CD14-positive monocyte (primary cell): Measurements from ENCODE around the gene C10orf143. TPM values are rescaled to one million over a fixed set of nuclear protein-coding genes. Genes with fewer than 3 reads are reported as not detected.

ENCODE experiments used
- DNase-seq, 3 donors: peaks; one replicate each; pipeline ENCODE4 v3.0.0-alpha.2; 2011 to 2022
- H2AFZ ChIP-seq: 2 replicates; pipeline ENCODE4 v1.6.0; 2012; ENCODE audit warnings: mild to moderate bottlenecking, low read depth, low read length, inconsistent platforms; ENCODE audit not compliant: insufficient read depth, poor library complexity, severe bottlenecking
- H3K27ac ChIP-seq, 2 donors: 1 replicate in 1 of 2; 2 replicates in 1 of 2; pipeline ENCODE4 v1.5.1; 2012 to 2013; ENCODE audit warnings: low read length in 2 of 2, control low read depth in 1 of 2, inconsistent platforms in 1 of 2, low read depth in 1 of 2, mild to moderate bottlenecking in 1 of 2
- H3K27me3 ChIP-seq, 2 donors: one replicate each; pipeline versions ENCODE4 v1.6.0 to v1.6.1; 2011 to 2013; ENCODE audit warnings: low read length in 2 of 2; ENCODE audit not compliant: control insufficient read depth in 2 of 2, insufficient read depth in 2 of 2
- H3K36me3 ChIP-seq, 2 donors: replicated peaks in 1 of 2; 1 replicate in 1 of 2; 2 replicates in 1 of 2; pipeline versions ENCODE4 v1.5.1 to v1.6.1; 2012 to 2013; ENCODE audit warnings: low read length in 2 of 2, control low read depth in 1 of 2, inconsistent platforms in 1 of 2, mild to moderate bottlenecking in 1 of 2; ENCODE audit not compliant: insufficient read depth in 2 of 2, control insufficient read depth in 1 of 2
- H3K4me1 ChIP-seq, 2 donors: 1 replicate in 1 of 2; 2 replicates in 1 of 2; pipeline versions ENCODE4 v1.5.1 to v1.6.1; 2012 to 2013; ENCODE audit warnings: low read length in 2 of 2, control low read depth in 1 of 2, inconsistent platforms in 1 of 2, mild to moderate bottlenecking in 1 of 2, moderate library complexity in 1 of 2; ENCODE audit not compliant: insufficient read depth in 2 of 2, control insufficient read depth in 1 of 2
- H3K4me2 ChIP-seq: replicated peaks from 2 replicates; pipeline ENCODE3; 2012; ENCODE audit warnings: low read length, moderate library complexity, mild to moderate bottlenecking; ENCODE audit not compliant: poor library complexity, severe bottlenecking; ENCODE audit errors: extremely low read depth
- H3K4me3 ChIP-seq, 3 experiments: fragments of 200-600 bp in 1 of 3; sonication (generic) in 1 of 3; replicated peaks in 1 of 3; 1 replicate in 2 of 3; 2 replicates in 1 of 3; pipeline ENCODE4 v1.5.1; 2011 to 2013; ENCODE audit warnings: low read length in 3 of 3, mild to moderate bottlenecking in 3 of 3, control low read depth in 2 of 3, low read depth in 2 of 3, inconsistent platforms in 1 of 3, moderate library complexity in 1 of 3
- H3K79me2 ChIP-seq: 2 replicates; pipeline ENCODE4 v1.6.0; 2012; ENCODE audit warnings: mild to moderate bottlenecking, control low read depth, inconsistent platforms, low read length, moderate library complexity; ENCODE audit not compliant: insufficient read depth
- H3K9ac ChIP-seq: 2 replicates; pipeline ENCODE4 v1.6.0; 2017; ENCODE audit warnings: low read length, mild to moderate bottlenecking; ENCODE audit not compliant: insufficient read depth, poor library complexity, severe bottlenecking
- H3K9me3 ChIP-seq, 2 donors: replicated peaks in 1 of 2; 1 replicate in 1 of 2; 2 replicates in 1 of 2; pipeline versions ENCODE4 v1.5.1 to v1.6.1; 2012 to 2013; ENCODE audit warnings: low read length in 2 of 2, control low read depth in 1 of 2; ENCODE audit not compliant: control insufficient read depth in 1 of 2, insufficient read depth in 1 of 2
- H4K20me1 ChIP-seq: 2 replicates; pipeline ENCODE4 v1.6.0; 2012; ENCODE audit warnings: mild to moderate bottlenecking, low read length, control low read depth, moderate library complexity; ENCODE audit not compliant: insufficient read depth
- H3K27ac Mint-ChIP-seq, 7 donors: one replicate each; pipeline ENCODE4 v1.8.0; 2020; ENCODE audit warnings: mild to moderate bottlenecking in 7 of 7, mixed read lengths in 7 of 7, moderate library complexity in 6 of 7, inconsistent platforms in 2 of 7
- H3K27me3 Mint-ChIP-seq, 3 donors: one replicate each; pipeline ENCODE4 v1.8.0; 2021 to 2022; ENCODE audit warnings: low read depth in 3 of 3, mild to moderate bottlenecking in 3 of 3, mixed read lengths in 3 of 3, moderate library complexity in 3 of 3, inconsistent platforms in 1 of 3
- H3K36me3 Mint-ChIP-seq, 2 donors: one replicate each; pipeline ENCODE4 v1.8.0; 2020; ENCODE audit warnings: mixed read lengths in 2 of 2, inconsistent platforms in 1 of 2, mild to moderate bottlenecking in 1 of 2
- H3K4me1 Mint-ChIP-seq: one replicate; pipeline ENCODE4 v1.8.0; 2020; ENCODE audit warnings: mild to moderate bottlenecking, mixed read lengths
- H3K4me3 Mint-ChIP-seq, 2 donors: one replicate each; pipeline ENCODE4 v1.8.0; 2020; ENCODE audit warnings: mild to moderate bottlenecking in 2 of 2, mixed read lengths in 2 of 2, moderate library complexity in 1 of 2
- H3K9me3 Mint-ChIP-seq, 7 donors: one replicate each; pipeline ENCODE4 v1.8.0; 2020 to 2022; ENCODE audit warnings: mixed read lengths in 7 of 7, mild to moderate bottlenecking in 6 of 7, moderate library complexity in 6 of 7, inconsistent platforms in 2 of 7
- CTCF ChIP-seq: fragments of 200-600 bp; IDR thresholded peaks from one replicate; pipeline ENCODE4 v1.8.0; 2022; ENCODE audit warnings: antibody characterized with exemption, mild to moderate bottlenecking
- WGBS: methylation state at CpG from one replicate; pipeline ENCODE4 v1.1.5; 2013; ENCODE audit warnings: missing lambda C conversion rate; ENCODE audit not compliant: insufficient coverage; 5-methylcytosine and 5-hydroxymethylcytosine counted together
- intact Hi-C, 2 donors: fragments of 100-400 bp; cut with micrococcal nuclease; formaldehyde crosslinking; loops; one replicate each; pipeline versions ENCODE4 v1.15.0 to v1.15.1; 2023
- polyA plus RNA-seq, 3 donors: library from polyadenylated mRNA; depleted of rRNA in 1 of 3; unstranded in 2 of 3; stranded (reverse) in 1 of 3; fragments of 300-500 nt in 2 of 3; fragments of >200 nt in 1 of 3; fragmentation: Illumina TruSeq in 2 of 3; gene quantifications; 1 replicate in 2 of 3; 2 replicates in 1 of 3; pipeline ENCODE4 v1.2.3, GENCODE V29; 2012 to 2021

C10orf143 gene
- polyA plus RNA-seq, 3 donors = 3.6 to 11.6 (median 8.0) TPM

- H3K27me3 ChIP-seq = no peaks in the 10 kb centered on the region
- H3K9ac ChIP-seq = no peak overlapping the region
- Mint-ChIP-seq H3K4me1 (no peaks in the 10 kb centered on the region), H3K27me3 (peaks cover 4 to 8% (median 8%) of the 10 kb centered on the region in 3 donors), H3K4me3 (no peak overlapping the region), H3K27ac (no peak overlapping the region), H3K9me3 (peaks cover 0 to 11% (median 1%) of the 10 kb centered on the region in 7 donors), H3K36me3 (no peaks in the 10 kb centered on the region)
- H3K4me2 ChIP-seq = no peak overlapping the region
- no peak for DNase-seq
- no peak for TF ChIP-seq CTCF
- H2AFZ ChIP-seq = no peak overlapping the region
- H3K79me2 ChIP-seq = no peaks in the 10 kb centered on the region
- no peaks in the 10 kb centered on the region for H3K9me3 ChIP-seq
- intact Hi-C loops = no loop called here
- H3K27ac ChIP-seq = no peak overlapping the region
- no peaks in the 10 kb centered on the region for H4K20me1 ChIP-seq
- H3K36me3 ChIP-seq = no peaks in the 10 kb centered on the region
- no peaks in the 10 kb centered on the region for H3K4me1 ChIP-seq
- 81% methylated on average over 3 of the region's 3 CpGs for WGBS
- H3K4me3 ChIP-seq = no peak overlapping the region
These were observed 62.5 kb downstream of the C10orf143 start for GRCh38 chr10:130048081-130048480.

DNA sequence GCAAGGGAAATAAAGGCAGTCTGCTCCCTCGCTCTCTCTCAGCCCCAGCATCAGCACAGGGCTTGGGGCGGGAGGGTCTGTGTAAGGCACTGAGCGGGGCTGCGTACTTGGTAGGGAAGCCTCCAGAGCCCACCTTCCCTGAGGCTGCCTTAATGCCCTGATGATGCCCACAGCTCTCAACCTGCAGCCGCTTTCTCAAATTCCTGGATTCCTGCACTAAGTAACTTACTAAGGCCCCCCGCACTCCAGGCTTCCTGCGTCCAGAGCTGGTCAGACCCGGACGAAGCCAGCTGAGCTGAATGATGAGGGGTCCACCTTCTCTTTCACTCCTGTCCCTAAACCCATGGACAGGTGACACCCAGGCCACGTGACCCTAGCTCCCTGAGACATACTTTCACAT is 63.3 kb downstream of the C10orf143 start:
- H3K27me3 ChIP-seq = no peaks in the 10 kb centered on the region
- H3K4me3 ChIP-seq = no peak overlapping the region
- Mint-ChIP-seq H3K4me1 (no peaks in the 10 kb centered on the region), H3K9me3 (peaks cover 0 to 7% (median 0%) of the 10 kb centered on the region in 7 donors), H3K36me3 (no peaks in the 10 kb centered on the region), H3K27me3 (peaks cover 4 to 10% (median 8%) of the 10 kb centered on the region in 3 donors), H3K4me3 (no peak overlapping the region), H3K27ac (no peak overlapping the region)
- no peak for DNase-seq
- no peaks in the 10 kb centered on the region for H3K4me1 ChIP-seq
- H3K79me2 ChIP-seq = no peaks in the 10 kb centered on the region
- H4K20me1 ChIP-seq = no peaks in the 10 kb centered on the region
- no peak overlapping the region for H3K9ac ChIP-seq
- no peak overlapping the region for H3K27ac ChIP-seq
- H3K36me3 ChIP-seq = no peaks in the 10 kb centered on the region
- no peak for TF ChIP-seq CTCF
- H3K4me2 ChIP-seq = no peak overlapping the region
- 84% methylated on average over 6 of the region's 10 CpGs for WGBS
- no peaks in the 10 kb centered on the region for H3K9me3 ChIP-seq
- intact Hi-C loops = no loop called here
- no peak overlapping the region for H2AFZ ChIP-seq
